ENCODE data around the gene HMGXB4. TPM values are rescaled to one million over a fixed set of nuclear protein-coding genes. Genes with fewer than 3 reads are reported as not detected.

The HMGXB4 gene
- total RNA-seq, 4 donors from 2014 or later: 10.8 to 19.0 (median 16.1) TPM

DNA sequence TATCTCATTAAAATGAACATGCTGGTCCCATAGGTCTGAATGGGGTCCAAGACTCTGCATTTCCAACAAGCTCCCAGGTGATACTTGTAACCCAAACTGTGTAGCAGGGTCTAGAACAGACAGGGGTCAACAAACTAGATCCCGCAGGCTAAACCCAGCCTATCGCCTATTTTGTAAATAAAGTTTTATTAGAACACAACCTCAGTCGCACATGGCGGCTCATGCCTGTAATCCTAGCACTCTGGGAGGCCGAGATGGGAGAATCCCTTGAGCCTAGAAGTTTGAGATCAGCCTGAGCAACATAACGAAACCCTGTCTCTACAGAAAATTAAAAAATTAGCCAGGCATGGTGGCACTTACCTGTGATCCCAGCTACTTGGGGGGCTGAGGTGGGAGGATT is 42.3 kb upstream of the HMGXB4 start:
- 93 to 96% methylated on average over 4 to 6 of the region's 6 CpGs for WGBS, 2 donors (ENCODE audit: low coverage in 1 of 2)
- ATAC-seq: no peak

DNA sequence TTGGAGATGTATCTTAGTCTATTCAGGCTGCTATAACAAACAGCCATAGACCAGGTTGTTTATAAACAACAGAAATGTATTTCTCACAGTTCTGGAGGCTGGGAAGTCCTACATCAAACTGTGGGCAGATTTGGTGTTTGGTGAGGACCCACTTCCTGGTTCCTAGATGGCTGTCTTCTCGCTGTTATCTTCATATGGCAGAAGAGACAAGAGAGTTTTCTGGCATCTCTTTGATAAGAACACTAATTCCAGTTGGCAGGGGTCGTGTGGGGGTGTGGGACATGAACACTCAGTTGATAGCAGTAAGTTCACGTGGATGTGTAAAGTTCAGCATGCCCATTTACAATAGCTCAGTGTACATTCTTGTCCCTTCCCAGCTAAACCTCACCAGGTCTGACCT is 41.3 kb upstream of the HMGXB4 start:
- no peak overlapping the region for H3K4me3 ChIP-seq
- H3K4me1 ChIP-seq: no peaks in the 10 kb centered on the region
- H3K27me3 ChIP-seq: peaks cover 16% of the 10 kb centered on the region
- TF ChIP-seq EP300 (IDR thresholded peaks at IDR 0.05) (no peak), POLR2A (IDR thresholded peaks at IDR 0.05) (no peak), POLR2AphosphoS5 (IDR thresholded peaks at IDR 0.05) (no peak)
- TF ChIP-seq, protein P1, sequence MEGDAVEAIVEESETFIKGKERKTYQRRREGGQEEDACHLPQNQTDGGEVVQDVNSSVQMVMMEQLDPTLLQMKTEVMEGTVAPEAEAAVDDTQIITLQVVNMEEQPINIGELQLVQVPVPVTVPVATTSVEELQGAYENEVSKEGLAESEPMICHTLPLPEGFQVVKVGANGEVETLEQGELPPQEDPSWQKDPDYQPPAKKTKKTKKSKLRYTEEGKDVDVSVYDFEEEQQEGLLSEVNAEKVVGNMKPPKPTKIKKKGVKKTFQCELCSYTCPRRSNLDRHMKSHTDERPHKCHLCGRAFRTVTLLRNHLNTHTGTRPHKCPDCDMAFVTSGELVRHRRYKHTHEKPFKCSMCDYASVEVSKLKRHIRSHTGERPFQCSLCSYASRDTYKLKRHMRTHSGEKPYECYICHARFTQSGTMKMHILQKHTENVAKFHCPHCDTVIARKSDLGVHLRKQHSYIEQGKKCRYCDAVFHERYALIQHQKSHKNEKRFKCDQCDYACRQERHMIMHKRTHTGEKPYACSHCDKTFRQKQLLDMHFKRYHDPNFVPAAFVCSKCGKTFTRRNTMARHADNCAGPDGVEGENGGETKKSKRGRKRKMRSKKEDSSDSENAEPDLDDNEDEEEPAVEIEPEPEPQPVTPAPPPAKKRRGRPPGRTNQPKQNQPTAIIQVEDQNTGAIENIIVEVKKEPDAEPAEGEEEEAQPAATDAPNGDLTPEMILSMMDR (IDR thresholded peaks at IDR 0.05): no peak
- no peak for ATAC-seq
- no peaks in the 10 kb centered on the region for H3K36me3 ChIP-seq
- 62 to 63% methylated on average over 3 of the region's 3 CpGs for WGBS, 2 donors (ENCODE audit: low coverage in 1 of 2)
- no peak overlapping the region for H3K27ac ChIP-seq
- peaks cover 0 to 7% (median 0%) of the 10 kb centered on the region in 3 donors for H3K9me3 ChIP-seq

More for the DNA sequence above, 42.3 kb upstream of the HMGXB4 start:
- Histone ChIP-seq H3K27ac (no peak overlapping the region), H3K4me1 (no peaks in the 10 kb centered on the region), H3K4me3 (no peak overlapping the region), H3K9me3 (peaks cover 0 to 7% (median 0%) of the 10 kb centered on the region in 3 donors), H3K36me3 (no peaks in the 10 kb centered on the region), H3K27me3 (peaks cover 16% of the 10 kb centered on the region)
- TF ChIP-seq POLR2A (IDR thresholded peaks at IDR 0.05): no peak
- TF ChIP-seq, protein P1 (IDR thresholded peaks at IDR 0.05): no peak
- TF ChIP-seq POLR2AphosphoS5 (IDR thresholded peaks at IDR 0.05): no peak
- TF ChIP-seq EP300 (IDR thresholded peaks at IDR 0.05): no peak

DNA sequence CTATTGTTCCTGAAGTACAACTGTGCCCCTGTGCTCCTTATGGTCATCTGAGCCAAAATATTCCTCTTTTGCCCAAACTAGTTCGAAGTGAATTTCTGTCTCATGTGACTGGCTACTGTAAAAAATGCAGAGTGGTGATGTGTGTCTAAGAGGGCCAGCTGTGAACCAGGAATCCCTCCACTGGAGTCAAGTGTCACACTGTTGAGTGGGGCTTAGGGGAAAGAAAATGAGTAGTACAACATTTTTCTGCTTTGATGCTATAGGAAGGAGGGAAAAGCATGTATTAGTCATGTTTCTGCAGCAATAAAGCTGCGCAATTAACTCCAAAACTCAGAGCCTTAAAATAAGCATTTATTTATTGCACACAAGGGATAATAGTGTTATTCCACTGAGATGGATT is 39.8 kb upstream of the HMGXB4 start:
- 71 to 77% methylated on average over 2 of the region's 2 CpGs for WGBS, 2 donors (ENCODE audit: low coverage in 1 of 2)
- Histone ChIP-seq H3K27ac (no peak overlapping the region), H3K9me3 (peaks cover 0 to 7% (median 0%) of the 10 kb centered on the region in 3 donors), H3K4me1 (no peaks in the 10 kb centered on the region), H3K4me3 (no peak overlapping the region), H3K27me3 (peaks cover 17% of the 10 kb centered on the region), H3K36me3 (no peaks in the 10 kb centered on the region)
- TF ChIP-seq POLR2AphosphoS5 (IDR thresholded peaks at IDR 0.05): no peak
- no peak for TF ChIP-seq EP300 (IDR thresholded peaks at IDR 0.05)
- TF ChIP-seq POLR2A (IDR thresholded peaks at IDR 0.05): no peak
- TF ChIP-seq, protein P1 (IDR thresholded peaks at IDR 0.05): no peak
- ATAC-seq: no peak

DNA sequence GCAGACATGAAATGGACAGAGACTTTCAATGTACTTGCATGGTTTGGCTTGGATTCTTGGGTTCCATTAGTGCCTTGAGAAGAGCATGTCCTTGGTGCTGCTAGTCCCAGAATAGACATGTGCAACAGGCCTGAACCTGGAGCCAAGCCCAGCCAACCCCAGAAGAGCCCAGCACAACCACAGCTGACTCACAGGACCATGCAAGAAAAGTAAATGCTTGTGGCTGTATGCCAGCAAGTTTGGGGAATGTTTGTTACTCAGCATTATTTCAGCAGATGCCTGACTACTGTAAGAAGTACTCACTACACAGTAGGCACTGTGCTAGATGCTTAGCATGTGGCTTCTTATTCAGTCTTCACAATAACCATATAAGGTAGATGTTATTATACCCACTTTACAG is 39.2 kb upstream of the HMGXB4 start:
- TF ChIP-seq EP300 (IDR thresholded peaks at IDR 0.05) (no peak), POLR2AphosphoS5 (IDR thresholded peaks at IDR 0.05) (no peak), POLR2A (IDR thresholded peaks at IDR 0.05) (no peak)
- TF ChIP-seq, protein P1 (IDR thresholded peaks at IDR 0.05): no peak
- Histone ChIP-seq H3K36me3 (no peaks in the 10 kb centered on the region), H3K27me3 (peaks cover 16% of the 10 kb centered on the region), H3K4me3 (no peak overlapping the region), H3K27ac (no peak overlapping the region), H3K9me3 (peaks cover 0 to 7% (median 0%) of the 10 kb centered on the region in 3 donors), H3K4me1 (no peaks in the 10 kb centered on the region)
- ATAC-seq: no peak

DNA sequence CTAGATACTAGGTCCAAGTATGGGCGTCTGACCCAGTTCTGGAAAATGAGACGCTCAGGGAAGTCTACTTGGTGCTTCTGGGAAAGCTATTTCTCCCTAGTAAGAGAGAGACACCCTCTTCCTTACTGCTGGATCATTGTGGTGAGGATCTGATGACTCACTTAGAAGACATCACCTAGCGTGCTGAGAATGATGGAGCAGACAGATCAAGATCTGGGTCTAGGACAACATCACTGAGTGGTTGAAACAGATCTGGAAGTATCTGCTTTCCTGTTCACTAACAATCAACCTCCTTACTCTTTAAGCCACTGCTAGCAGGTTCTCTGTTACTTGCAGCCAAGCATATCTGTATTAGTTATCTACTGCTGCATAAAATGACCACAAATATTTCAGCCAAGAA is 38.3 kb upstream of the HMGXB4 start:
- ATAC-seq: no peak
- 56% methylated on average over 3 of the region's 3 CpGs; no CpG with 5 or more reads in 1 of the 2 donors for whole genome bisulfite sequencing, 2 donors (ENCODE audit: low coverage in 1 of 2)

More for the DNA sequence above, 38.3 kb upstream of the HMGXB4 start:
- H3K9me3 ChIP-seq: peaks cover 0 to 7% (median 0%) of the 10 kb centered on the region in 3 donors
- TF ChIP-seq EP300 (IDR thresholded peaks at IDR 0.05) (no peak), POLR2A (IDR thresholded peaks at IDR 0.05) (no peak), POLR2AphosphoS5 (IDR thresholded peaks at IDR 0.05) (no peak)
- TF ChIP-seq, protein P1 (IDR thresholded peaks at IDR 0.05): no peak
- H3K27ac ChIP-seq: no peak overlapping the region
- H3K36me3 ChIP-seq: no peaks in the 10 kb centered on the region
- H3K4me1 ChIP-seq: no peaks in the 10 kb centered on the region
- H3K27me3 ChIP-seq: peaks cover 18% of the 10 kb centered on the region
- H3K4me3 ChIP-seq: no peak overlapping the region

All from gastroesophageal sphincter (tissue), 4 donors.